ENCODE measurements around the gene COLEC12.

Gene COLEC12

GRCh38 chr18:267688-268552 lies 232.6 kb downstream of the COLEC12 start, which contains the start of gene THOC1:
THOC1 (minus strand) TSS chr18:268047; CDS start chr18:268019, 28 bp downstream.
- DNase-seq = peak; percentile 81 to 96 (median 91)

- DNase-seq = no peak
Observed at GRCh38 chr18:267380-267687, 233.2 kb downstream of the COLEC12 start.

Measured in T-helper 2 cell (primary cell).